ENCODE data around the gene PRCC.

GRCh38 chr1:156795374-156795733 lies 28.0 kb downstream of the PRCC start:
- TF ChIP-seq ZBTB4 (CRISPR knock-in tag; IDR thresholded peaks at IDR 0.05; ENCODE audit: borderline replicate concordance), result no peak
- TF ChIP-seq HNRNPUL1 (IDR thresholded peaks at IDR 0.05; ENCODE audit: low read depth, low read length), result no peak
- TF ChIP-seq MIER3 (CRISPR knock-in tag; IDR thresholded peaks at IDR 0.05; ENCODE audit: borderline replicate concordance), result no peak
- TF ChIP-seq SSRP1 (CRISPR knock-in tag; IDR thresholded peaks at IDR 0.05), result no peak
- no peak for TF ChIP-seq RBM39 (IDR thresholded peaks at IDR 0.05; ENCODE audit: low read depth, low read length, poor library complexity, severe bottlenecking)
- no peak for TF ChIP-seq PHF8 (CRISPR knock-in tag; IDR thresholded peaks at IDR 0.05)
- TF ChIP-seq TCF7 (IDR thresholded peaks at IDR 0.05; ENCODE audit: low read depth), result no peak
- no peak for TF ChIP-seq MNT (IDR thresholded peaks at IDR 0.05)
- TF ChIP-seq PITX1 (CRISPR knock-in tag; IDR thresholded peaks at IDR 0.05), result no peak
- no peak for TF ChIP-seq GATA4 (IDR thresholded peaks at IDR 0.05; ENCODE audit: borderline replicate concordance, low read depth)
- TF ChIP-seq AFF4 (CRISPR knock-in tag; IDR thresholded peaks at IDR 0.05), result no peak
- no peak for TF ChIP-seq SP1 (IDR thresholded peaks at IDR 0.05)
- no peak for TF ChIP-seq SP1 (CRISPR knock-in tag; IDR thresholded peaks at IDR 0.05)
- no peak for TF ChIP-seq SP4 (CRISPR knock-in tag; IDR thresholded peaks at IDR 0.05)
- no peak for TF ChIP-seq ZNF570 (CRISPR knock-in tag; IDR thresholded peaks at IDR 0.05; ENCODE audit: borderline replicate concordance)
